ENCODE measurements around the gene POLK.

Gene POLK

DNA sequence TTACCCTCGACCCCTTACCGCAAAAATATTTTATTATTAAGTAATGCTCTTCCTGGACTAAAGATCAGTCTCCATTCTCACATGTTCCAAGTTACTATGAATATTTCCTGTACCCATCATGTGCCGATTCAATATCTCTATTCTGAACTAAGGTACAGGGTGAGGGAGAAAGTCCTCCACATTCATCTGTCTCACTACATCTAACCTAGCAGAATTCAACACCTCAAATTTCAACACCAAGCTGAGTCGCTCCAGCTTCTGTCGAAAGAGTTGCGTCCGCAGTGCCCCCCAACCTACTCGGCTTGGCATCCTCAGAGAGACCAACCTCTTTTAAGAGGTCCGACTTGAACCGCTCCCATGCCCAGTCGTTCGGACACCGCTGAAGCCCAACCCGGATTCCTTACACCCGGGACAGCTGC lies 1.3 kb upstream of the POLK start:
- TF ChIP-seq, protein P1, sequence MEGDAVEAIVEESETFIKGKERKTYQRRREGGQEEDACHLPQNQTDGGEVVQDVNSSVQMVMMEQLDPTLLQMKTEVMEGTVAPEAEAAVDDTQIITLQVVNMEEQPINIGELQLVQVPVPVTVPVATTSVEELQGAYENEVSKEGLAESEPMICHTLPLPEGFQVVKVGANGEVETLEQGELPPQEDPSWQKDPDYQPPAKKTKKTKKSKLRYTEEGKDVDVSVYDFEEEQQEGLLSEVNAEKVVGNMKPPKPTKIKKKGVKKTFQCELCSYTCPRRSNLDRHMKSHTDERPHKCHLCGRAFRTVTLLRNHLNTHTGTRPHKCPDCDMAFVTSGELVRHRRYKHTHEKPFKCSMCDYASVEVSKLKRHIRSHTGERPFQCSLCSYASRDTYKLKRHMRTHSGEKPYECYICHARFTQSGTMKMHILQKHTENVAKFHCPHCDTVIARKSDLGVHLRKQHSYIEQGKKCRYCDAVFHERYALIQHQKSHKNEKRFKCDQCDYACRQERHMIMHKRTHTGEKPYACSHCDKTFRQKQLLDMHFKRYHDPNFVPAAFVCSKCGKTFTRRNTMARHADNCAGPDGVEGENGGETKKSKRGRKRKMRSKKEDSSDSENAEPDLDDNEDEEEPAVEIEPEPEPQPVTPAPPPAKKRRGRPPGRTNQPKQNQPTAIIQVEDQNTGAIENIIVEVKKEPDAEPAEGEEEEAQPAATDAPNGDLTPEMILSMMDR (IDR thresholded peaks at IDR 0.05; ENCODE audit: control insufficient read depth, extremely low read depth, insufficient read depth): no peak
- DNase-seq (ENCODE audit: low read depth): no peak
- peak overlapping the region; percentile 86 for H3K4me3 ChIP-seq (ENCODE audit: low read depth, low read length)

DNA sequence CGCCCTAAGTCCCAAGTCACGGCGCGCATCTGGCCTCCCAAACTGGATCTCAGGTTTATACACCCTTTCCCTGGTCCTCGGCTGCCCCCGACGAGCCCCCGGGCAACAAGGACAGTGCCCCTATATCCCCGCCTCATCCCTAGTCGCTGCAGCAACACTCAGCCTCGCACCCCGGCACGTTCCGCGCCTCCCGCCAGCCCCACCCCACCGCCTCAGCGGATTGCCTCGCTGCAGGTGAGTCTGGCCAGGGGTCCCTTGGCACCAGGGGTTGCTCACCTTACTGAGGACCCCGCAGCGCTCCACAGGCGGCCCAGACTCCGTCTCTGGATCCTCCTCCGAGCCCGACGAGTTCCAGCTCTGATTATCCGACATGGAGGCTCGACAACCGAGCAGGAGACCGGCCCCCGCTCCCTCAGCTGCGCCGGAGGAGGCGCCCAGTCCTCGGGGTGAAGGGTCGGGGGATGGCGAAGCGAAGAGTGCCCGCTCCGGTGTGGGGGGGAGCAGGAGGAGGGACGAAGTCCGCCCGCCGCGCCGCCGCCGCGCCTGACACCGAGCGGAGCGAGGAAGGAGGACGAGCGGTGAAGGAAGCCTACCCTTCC lies 756 bp upstream of the POLK start:
- H3K4me3 ChIP-seq (ENCODE audit: low read depth, low read length): peak overlapping the region; percentile 86

DNA sequence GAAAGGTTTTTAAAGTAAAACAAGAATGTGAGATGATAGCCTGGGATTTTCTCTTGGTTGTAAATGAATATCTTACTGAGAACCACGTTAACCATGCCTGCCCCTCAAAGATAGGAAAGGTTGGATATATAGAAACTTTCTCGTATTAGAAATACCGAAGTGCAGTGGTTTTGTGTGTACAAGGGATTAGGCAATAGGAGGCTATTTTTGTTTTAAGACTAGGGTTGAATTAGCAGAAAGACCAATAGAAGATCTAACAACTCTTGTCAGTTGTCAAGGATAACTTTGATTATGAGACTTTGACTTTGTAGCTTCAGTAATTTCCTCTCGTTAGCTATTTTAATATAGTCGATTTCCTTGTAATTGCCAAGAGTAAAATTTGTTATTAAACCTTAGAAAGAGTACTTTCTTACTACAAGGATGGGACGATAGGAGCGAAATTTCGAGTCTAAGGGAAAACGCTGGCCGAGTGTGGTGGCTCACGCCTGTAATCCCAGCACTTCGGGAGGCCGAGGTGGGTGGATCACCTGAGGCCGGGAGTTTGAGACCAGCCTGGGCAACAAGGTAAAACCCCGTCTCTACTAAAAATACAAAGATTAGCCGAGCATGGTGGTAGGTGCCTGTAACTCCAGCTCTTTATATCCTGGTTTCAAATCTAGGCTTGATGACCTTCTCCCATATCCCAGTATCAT lies 838 bp downstream of the POLK start:
- peak overlapping the region; percentile 86 for H3K4me3 ChIP-seq (ENCODE audit: low read depth, low read length)
- no peak for DNase-seq (ENCODE audit: low read depth)
- TF ChIP-seq, protein P1 (IDR thresholded peaks at IDR 0.05; ENCODE audit: control insufficient read depth, extremely low read depth, insufficient read depth): no peak

More for the DNA sequence above, 756 bp upstream of the POLK start:
- TF ChIP-seq, protein P1 (IDR thresholded peaks at IDR 0.05; ENCODE audit: control insufficient read depth, extremely low read depth, insufficient read depth): no peak
- DNase-seq (ENCODE audit: low read depth): no peak

DNA sequence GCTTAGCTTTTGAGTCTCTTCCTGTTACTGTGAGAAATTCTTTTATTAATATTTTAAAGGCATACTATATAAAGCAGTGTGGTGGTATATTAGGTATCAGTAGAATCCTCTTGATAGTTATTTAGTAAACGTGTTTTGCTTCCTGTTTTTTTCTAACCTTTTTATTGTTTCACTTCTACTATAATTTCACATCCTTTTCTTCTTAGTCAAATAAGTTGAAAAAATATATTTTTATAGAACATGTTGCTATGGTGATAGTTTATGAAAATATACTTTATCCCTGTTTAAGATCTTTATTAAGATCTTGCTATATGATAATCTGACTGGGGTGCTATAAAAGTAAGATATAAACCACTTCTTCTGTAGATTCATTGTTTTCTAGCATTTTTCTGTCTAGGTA lies 2.1 kb downstream of the POLK start:
- DNase-seq (ENCODE audit: low read depth): no peak
- H3K4me3 ChIP-seq (ENCODE audit: low read depth, low read length): no peak overlapping the region
- TF ChIP-seq, protein P1 (IDR thresholded peaks at IDR 0.05; ENCODE audit: control insufficient read depth, extremely low read depth, insufficient read depth): no peak

DNA sequence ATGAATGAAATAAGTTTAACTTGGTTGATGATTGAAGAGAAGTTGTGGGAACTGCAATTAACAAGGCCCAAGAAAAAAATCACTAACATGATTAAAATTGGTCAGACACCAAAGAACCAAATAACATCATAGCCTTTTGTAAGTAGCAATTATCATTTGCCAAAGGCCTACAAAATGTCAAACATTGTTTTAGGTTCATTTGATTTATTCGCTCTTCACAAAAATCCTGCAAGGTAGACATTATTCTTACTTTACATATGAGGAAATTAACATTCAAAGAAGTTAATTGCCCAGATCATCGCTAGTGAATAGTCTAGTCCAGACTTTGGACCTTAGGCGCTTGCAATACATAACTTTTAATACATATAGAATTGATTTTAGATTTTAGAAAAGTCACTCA lies 2.6 kb downstream of the POLK start:
- H3K4me3 ChIP-seq (ENCODE audit: low read depth, low read length): no peak overlapping the region
- TF ChIP-seq, protein P1 (IDR thresholded peaks at IDR 0.05; ENCODE audit: control insufficient read depth, extremely low read depth, insufficient read depth): no peak
- DNase-seq (ENCODE audit: low read depth): no peak

DNA sequence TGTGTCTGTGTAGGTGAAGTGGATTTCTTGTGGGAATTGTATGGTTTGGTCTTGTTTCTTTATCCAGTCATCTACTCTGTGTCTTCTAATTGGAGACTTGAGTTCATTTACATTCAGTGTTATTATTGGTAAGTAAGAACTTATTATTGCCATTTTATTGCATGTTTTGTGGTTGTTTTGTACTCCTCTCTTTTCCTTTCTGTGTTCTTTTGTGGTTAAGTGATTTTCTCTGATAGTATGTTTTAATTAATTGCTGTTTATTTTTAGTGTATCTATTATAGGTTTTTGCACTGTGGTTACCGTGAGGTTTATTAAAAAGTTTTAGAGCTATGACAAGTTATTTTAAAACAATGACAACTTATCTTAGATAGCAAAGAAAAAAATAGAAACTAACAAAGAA lies 8.1 kb downstream of the POLK start:
- no peak for DNase-seq (ENCODE audit: low read depth)
- TF ChIP-seq, protein P1 (IDR thresholded peaks at IDR 0.05; ENCODE audit: control insufficient read depth, extremely low read depth, insufficient read depth): no peak
- no peak overlapping the region for H3K4me3 ChIP-seq (ENCODE audit: low read depth, low read length)

All from LNCaP clone FGC (cell line).